ENCODE measurements around the gene CLDN9. TPM values are rescaled to one million over a fixed set of nuclear protein-coding genes. Genes with fewer than 3 reads are reported as not detected.

Gene CLDN9
- total and polyA plus RNA-seq, 3 donors from 2014 or later: 0.34 to 0.39 (median 0.37) TPM

DNA sequence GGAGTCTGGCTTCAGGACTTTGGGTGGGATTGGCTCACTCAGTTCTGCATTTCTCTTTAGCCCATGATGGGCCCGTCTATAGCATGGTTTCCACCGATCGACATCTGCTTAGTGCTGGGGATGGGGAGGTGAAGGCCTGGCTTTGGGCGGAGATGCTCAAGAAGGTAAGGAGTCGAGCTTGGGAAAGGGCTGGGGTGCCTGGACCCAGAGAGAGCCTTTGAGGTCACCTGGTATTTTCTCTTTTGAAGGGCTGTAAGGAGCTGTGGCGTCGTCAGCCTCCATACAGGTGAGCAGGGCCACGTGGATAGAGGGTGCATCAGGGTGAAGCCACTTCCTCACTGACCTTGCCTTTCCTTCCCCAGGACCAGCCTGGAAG is 13.3 kb downstream of the CLDN9 start:
- Histone ChIP-seq H3K27ac (no peak overlapping the region), H3K9me3 (no peaks in the 10 kb centered on the region), H3K4me3 (no peak overlapping the region), H3K27me3 (no peaks in the 10 kb centered on the region), H3K36me3 (ENCODE audit: low read depth, missing control alignments) (no peaks in the 10 kb centered on the region), H3K4me1 (peaks cover 25% of the 10 kb centered on the region)
- TF ChIP-seq, protein P1, sequence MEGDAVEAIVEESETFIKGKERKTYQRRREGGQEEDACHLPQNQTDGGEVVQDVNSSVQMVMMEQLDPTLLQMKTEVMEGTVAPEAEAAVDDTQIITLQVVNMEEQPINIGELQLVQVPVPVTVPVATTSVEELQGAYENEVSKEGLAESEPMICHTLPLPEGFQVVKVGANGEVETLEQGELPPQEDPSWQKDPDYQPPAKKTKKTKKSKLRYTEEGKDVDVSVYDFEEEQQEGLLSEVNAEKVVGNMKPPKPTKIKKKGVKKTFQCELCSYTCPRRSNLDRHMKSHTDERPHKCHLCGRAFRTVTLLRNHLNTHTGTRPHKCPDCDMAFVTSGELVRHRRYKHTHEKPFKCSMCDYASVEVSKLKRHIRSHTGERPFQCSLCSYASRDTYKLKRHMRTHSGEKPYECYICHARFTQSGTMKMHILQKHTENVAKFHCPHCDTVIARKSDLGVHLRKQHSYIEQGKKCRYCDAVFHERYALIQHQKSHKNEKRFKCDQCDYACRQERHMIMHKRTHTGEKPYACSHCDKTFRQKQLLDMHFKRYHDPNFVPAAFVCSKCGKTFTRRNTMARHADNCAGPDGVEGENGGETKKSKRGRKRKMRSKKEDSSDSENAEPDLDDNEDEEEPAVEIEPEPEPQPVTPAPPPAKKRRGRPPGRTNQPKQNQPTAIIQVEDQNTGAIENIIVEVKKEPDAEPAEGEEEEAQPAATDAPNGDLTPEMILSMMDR (IDR thresholded peaks at IDR 0.05): no peak
- no peak for TF ChIP-seq POLR2A (IDR thresholded peaks at IDR 0.05)
- 95 to 96% methylated on average over 8 of the region's 8 CpGs for WGBS, 2 donors
- DNase-seq: no peak
- intact Hi-C loops (cut with DNase I; ENCODE audit: low total_unique reads): no loop called here

DNA sequence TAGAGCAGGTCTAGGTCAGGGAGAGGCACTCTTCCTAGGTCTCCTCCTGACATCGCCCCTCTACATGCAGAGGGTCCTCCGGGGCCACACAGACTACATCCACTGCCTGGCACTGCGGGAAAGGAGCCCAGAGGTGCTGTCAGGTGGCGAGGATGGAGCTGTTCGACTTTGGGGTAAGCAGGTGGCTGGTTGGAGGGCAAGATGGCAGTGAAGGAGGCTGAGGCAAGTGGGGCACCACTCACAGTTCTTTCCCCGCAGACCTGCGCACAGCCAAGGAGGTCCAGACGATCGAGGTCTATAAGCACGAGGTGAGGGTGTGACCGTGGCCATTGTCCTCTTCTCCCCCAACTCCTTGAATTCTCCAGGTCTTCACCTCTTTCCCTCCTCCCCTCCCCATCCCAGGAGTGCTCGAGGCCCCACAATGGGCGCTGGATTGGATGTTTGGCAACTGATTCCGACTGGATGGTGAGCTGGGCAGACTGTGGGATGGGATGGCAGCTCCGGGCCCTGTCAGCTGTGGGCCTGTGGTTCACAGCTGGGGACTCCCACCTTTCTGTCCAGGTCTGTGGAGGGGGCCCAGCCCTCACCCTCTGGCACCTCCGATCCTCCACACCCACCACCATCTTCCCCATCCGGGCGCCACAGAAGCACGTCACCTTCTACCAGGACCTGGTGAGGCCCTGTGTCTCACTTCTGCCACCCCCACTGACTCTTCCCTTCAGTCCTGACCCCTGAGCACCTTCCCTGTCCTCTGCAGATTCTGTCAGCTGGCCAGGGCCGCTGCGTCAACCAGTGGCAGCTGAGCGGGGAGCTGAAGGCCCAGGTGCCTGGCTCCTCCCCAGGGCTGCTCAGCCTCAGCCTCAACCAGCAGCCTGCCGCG is 14.1 kb downstream of the CLDN9 start:
- intact Hi-C loops (cut with DNase I; ENCODE audit: low total_unique reads): no loop called here
- Histone ChIP-seq H3K9me3 (no peaks in the 10 kb centered on the region), H3K4me3 (no peak overlapping the region), H3K27ac (no peak overlapping the region), H3K27me3 (no peaks in the 10 kb centered on the region), H3K36me3 (ENCODE audit: low read depth, missing control alignments) (no peaks in the 10 kb centered on the region), H3K4me1 (peaks cover 18% of the 10 kb centered on the region)
- WGBS, 2 donors: 90 to 94% methylated on average over 24 of the region's 24 CpGs
- no peak for DNase-seq
- TF ChIP-seq, protein P1 (IDR thresholded peaks at IDR 0.05): no peak
- no peak for TF ChIP-seq POLR2A (IDR thresholded peaks at IDR 0.05)

DNA sequence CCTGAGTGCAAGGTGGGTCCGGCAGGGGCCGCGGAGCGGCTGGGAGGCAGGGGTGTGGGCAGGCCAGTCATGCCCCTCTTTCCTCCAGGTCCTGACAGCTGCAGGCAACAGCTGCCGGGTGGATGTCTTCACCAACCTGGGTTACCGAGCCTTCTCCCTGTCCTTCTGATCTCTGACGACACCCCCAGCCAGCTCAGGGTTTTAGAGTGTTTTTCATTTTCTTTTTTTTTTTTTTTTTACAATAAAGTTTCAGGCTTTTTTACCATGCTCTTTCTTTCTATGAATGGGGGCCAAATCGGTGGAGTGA is 14.7 kb downstream of the CLDN9 start:
- 81 to 86% methylated on average over 8 of the region's 8 CpGs for WGBS, 2 donors
- intact Hi-C loops (cut with DNase I; ENCODE audit: low total_unique reads): no loop called here
- Histone ChIP-seq H3K27ac (no peak overlapping the region), H3K9me3 (no peaks in the 10 kb centered on the region), H3K4me3 (no peak overlapping the region), H3K36me3 (ENCODE audit: low read depth, missing control alignments) (no peaks in the 10 kb centered on the region), H3K4me1 (peaks cover 12% of the 10 kb centered on the region), H3K27me3 (no peaks in the 10 kb centered on the region)
- no peak for DNase-seq
- TF ChIP-seq, protein P1 (IDR thresholded peaks at IDR 0.05): no peak
- no peak for TF ChIP-seq POLR2A (IDR thresholded peaks at IDR 0.05)

DNA sequence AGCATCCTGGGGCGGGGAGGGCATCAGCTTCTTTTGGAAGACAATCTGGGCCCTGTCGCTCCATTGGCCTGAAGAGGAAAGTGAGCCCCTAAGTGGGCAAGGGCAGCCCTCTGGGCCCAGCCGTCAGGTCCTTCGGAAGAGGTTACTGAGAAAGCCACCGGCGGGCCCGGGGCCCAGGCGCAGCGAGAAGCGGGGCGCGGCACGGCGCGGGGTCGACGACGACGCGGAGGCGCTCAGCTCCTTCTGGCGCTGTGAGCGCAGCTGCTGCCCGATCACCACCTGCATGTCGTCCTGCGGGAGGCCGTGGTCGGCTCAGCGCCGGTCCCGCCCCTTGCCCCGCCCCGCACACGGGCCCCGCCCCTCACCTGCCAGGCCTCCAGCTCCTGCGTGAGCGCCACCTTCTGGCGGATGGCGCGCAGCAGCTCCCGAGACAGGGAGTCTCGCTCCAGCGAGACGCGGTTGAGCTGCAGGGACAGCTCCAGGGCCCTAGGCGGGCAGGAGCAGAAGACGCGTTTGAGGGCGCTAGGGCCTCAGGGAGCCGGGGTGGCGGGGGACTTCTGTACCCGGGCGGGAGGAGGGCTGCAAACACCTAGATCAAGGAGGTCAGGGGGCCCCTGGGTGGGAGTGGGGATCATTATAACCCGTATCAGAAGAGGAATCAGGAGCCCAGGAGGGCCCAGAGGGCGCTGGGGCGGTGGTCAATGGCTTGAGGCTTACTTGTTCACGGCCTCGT is 15.4 kb downstream of the CLDN9 start:
- DNase-seq: peak; percentile 88
- 30 to 33% methylated on average over 2 to 51 of the region's 58 CpGs for WGBS, 2 donors
- no peak overlapping the region for H3K27ac ChIP-seq
- no peaks in the 10 kb centered on the region for H3K36me3 ChIP-seq (ENCODE audit: low read depth, missing control alignments)
- intact Hi-C loops (cut with DNase I; ENCODE audit: low total_unique reads): no loop called here
- TF ChIP-seq POLR2A (IDR thresholded peaks at IDR 0.05): no peak
- TF ChIP-seq, protein P1 (IDR thresholded peaks at IDR 0.05): peak in 2 of 3 experiments; percentile 50 to 71
- no peaks in the 10 kb centered on the region for H3K9me3 ChIP-seq
- peak overlapping the region in 1 of 2 donors; percentile 9 for H3K4me3 ChIP-seq
- no peaks in the 10 kb centered on the region for H3K27me3 ChIP-seq
- peaks cover 5% of the 10 kb centered on the region for H3K4me1 ChIP-seq
